HG02571 (cell line): ENCODE data around the gene GORASP1.
"Not testable (repeated sequence)": the region's sequence is repeated elsewhere in the genome, so short reads cannot be mapped to it uniquely, and the experiment has no call there.

Experiments used
- ATAC-seq: cut with Tn5 transposase; IDR thresholded peaks from one replicate; pipeline ENCODE4 v1.9.1; 2021; ENCODE audit warnings: mild to moderate bottlenecking, moderate library complexity; ENCODE audit not compliant: unreplicated experiment

The GORASP1 gene

DNA sequence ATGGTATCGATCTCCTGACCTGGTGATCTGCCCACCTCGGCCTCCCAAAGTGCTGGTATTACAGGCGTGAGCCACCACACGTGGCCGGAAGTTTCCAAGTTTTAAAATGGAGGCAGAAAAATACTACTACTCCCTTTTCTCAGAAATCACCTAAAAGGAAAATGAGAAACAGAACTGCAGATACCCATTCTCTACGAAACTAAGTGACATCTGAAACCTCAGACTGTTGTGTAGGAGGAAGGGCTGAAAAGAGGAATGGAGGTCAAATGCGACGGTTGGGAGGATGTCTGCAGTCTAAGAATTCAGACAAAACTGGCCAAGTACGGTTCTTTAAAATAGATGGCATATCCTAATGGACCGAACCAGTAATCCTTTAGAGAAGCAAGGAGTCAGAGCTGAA lies 31.5 kb downstream of the GORASP1 start:
- no peak for ATAC-seq

DNA sequence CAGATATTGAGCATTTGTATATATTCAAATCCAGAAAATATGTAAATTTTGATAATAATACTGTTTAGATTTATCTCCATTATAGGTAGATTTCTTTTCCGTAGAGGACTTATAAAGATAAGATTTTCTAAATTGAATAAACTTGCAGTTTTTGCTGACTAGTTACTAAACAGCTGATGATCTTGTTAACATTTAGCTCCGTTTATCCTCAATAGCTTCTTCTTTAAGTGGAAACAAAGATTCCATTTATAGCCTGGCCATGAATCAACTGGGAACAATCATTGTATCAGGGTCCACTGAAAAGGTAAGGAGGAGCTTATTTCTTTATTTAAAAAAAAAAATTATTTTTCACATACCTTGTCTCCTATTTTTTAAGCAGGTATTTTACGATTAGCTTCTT lies 38.9 kb downstream of the GORASP1 start:
- no peak for ATAC-seq

DNA sequence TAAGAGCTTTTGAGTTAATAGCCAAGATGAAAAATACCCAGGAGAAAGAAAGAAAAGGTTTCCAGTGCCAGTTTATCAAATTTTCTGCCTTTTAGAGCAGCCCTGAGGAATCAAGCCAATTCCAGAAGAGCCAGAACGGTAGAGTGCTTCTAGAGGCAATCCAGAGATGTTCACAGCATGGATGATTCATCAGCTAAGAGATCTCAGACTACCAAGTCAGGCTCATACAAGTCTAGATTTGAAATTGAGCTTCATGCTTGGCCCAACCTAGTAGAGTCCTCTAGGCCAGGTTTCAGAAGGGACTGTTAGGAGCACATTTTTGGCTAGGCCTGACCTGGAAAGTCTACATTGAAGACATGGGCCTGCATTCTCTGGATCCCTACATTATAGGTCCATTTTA lies 40.1 kb downstream of the GORASP1 start:
- no peak for ATAC-seq

DNA sequence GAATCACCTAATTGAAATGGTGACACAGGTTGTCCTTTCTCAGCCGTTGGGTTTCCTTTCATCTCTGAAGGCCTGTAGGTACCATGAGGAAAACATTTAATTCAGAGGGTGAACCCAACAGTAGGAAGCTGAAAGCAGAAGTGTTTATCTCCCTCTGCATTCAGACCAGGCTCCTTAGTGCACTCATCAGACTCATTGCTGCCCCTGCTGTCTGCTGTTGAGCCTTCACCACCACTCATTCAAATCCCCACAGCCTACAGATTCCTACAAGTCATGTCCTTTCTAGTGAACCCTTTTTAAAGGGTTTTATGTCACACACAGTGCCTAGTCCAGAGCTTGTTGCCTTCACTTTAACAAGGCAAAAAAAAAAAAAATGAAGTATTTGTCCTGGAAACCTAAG lies 42.2 kb downstream of the GORASP1 start:
- peak; percentile 83 for ATAC-seq

DNA sequence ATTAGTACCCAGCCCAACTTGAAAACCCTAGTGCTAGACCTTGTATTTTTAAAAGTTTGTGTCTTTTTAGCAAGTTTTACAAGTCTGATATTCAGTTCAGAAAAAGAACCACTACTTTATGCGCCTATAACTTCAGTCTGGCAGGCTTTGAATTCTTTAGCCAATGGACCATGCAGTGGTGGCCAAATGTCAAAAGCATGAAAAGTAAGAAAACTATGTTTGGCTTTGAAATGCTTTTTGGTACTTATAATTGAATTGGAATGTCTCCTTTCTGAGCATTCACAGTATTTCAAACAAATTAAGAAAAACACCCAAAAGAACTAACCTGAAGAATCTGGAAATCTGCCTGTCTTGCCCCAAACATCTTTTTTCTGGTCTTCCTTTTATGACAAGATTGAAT lies 42.8 kb downstream of the GORASP1 start:
- ATAC-seq = no peak

DNA sequence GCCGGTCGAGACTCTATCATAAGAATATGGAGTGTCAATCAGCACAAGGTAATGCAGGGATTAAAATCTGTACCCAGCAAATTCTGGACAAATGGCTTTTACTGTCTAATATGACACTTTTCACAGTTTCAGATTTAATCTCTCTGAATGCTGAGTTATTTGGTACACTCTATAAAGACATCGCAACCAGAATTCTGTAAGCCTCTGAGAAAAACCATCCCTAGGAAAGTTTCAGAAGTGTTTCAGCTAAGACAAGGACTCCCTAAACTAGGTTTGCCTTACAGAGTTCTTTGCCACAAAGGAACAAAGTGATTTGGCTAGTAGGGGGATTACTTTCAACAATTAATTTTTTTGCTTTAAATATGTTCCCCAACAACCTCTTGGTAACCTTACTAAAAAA lies 44.3 kb downstream of the GORASP1 start:
- ATAC-seq = no peak

DNA sequence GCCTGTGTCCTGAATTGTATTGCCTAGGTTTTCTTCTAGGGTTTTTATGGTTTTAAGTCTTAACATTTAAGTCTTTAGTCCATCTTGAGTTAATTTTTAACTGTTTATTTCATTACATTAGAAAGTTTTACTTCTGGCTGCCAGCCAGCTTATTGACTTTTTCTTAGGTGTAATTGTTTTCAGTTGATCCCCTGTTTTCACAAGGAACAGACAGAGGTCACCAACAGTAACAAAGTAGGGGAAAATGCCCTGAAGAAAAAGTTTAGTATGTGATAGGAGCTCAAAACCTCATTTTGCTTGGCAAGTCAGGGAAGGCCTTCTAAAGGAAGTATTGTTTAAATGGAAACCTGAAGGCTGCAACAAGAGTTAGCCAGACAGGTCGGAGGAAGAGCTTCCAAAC lies 45.2 kb downstream of the GORASP1 start:
- no peak for ATAC-seq

DNA sequence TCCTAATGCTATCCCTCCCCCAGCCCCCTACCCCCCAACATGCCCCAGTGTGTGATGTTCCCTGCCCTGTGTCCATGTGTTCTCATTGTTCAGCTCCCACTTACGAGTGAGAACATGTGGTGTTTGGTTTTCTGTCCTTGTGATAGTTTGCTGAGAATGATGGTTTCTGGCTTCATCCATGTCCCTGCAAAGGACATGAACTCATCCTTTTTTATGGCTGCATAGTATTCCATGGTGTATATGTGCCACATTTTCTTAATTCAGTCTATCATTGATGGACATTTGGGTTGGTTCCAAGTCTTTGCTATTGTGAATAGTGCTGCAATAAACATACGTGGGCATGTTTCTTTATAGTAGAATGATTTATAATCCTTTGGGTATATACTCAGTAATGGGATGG lies 46.2 kb downstream of the GORASP1 start:
- ATAC-seq = not testable (repeated sequence)

DNA sequence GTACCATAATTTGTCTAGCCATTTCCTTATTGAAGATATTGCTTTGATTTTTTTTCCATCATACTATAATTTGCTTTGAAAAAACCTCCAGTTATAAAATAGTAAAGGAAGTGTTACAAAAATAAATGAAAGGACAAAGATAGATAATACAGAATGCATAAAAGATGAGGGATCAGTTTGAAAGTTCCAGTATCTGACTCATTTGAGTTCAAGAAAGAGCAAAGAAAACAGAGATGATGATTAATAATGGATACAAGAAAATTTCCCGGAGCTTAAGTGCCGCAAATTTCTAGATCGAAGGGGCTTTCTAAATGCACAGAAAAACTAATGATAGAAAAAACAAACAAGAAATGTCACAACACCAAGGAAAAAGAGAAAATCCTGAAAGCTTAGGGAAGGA lies 51.3 kb downstream of the GORASP1 start:
- no peak for ATAC-seq

DNA sequence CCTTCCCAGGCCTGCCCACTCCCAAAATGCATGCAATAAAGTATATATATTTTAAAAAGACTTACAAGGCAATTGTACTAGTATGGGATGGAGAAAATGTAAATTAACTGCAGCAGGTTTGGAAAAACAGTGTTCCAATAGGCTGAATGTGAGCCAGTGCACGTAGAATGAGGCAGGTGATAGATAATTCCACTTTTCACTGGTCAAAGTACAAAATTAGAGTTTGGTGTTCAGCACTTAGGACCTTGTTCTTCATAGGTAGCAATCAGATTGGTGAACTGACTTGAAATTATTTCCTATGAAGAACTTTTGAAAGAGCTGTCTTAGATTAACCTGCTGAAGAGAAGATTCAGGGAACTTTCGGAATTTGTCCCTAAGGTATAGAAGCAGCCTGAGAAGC lies 53.7 kb downstream of the GORASP1 start:
- no peak for ATAC-seq

DNA sequence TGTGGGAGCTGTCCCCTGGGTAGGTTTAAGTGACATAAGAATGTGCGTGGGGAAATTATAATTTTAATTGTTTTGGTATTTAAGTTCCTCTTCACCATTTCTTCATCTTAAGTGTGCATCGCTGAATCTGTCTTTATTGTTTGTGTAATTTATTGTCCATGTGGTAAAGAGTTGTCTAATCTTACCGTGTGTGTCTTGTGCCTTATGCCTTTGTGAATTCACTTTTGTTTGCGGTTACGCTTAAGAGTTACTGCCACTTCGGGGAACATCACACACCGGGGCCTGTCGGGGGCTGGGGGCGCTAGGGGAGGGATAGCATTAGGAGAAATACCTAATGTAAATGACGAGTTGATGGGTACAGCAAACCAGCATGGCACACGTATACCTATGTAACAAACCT lies 54.8 kb downstream of the GORASP1 start:
- no peak for ATAC-seq

DNA sequence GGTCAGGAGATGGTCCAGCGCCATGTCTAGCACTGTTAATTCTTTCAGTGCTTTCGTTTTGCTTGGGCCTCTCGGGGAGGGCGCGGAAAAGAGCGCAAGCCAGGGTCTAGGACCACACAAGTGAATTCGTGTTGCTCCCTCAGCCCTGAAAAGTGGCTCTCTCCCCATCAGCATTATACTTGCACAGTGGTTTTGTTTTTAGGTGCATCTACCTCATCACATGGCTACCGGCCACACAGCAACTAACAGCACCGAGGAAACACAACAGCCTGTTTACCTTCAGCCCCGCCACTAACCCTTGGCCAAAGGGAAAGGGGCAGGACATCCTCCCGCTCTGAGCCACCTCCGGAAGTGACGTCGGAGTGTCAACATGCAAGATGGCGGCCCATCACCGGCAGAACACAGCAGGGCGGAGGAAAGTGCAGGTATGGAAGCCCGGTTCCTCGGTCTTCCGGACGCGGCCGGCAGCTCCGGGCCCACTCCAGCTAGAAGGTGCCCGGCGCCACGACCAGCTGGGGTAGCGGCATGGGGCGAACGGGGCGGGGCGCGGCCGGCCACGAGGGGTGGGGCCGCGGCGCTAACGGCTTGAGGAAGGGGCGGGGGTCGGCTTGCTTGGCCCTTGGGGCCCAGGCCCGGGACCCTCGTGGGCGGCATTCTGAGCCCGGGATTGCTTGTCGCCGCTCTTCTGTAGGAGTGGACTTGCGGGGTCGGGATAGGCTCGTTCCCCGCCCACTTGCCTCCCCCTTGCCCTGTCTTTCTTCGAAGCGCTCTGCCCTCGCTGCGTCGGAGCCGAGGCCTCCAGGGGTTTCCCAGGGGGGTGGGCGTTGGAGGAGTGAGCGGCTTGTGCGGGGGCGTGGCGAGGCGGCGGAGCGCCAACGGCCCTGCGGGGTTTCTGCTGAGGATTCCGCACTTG lies 55.5 kb downstream of the GORASP1 start, which contains the start of the genes SCN11A and WDR48:
TSS of gene SCN11A (minus strand) at position 296 of the 913 bp plus-strand sequence. CDS start 101,582 bp downstream, outside the sequence.
TSS of gene WDR48 (plus strand) at position 368 of the 913 bp plus-strand sequence. CDS start at position 378, 10 bp downstream.
- peak; percentile 99 for ATAC-seq

DNA sequence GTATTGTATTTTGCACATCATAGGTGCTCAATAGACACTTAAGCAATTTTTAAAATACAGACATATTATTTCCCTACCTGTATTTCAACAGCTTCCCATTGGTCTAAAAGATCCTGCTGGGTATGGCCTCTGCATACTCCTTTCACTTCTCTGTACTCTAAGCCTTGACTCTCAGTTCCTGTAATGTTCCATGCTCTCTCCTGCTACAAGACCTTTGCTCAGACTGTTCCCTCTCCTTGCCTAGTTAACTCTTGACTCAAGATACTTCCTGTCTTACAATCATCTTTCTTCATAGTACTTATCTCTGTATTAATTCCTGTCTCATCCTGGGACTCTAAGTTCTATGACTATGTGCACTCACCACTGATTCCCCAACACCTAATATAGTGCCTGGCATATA lies 57.4 kb downstream of the GORASP1 start:
- no peak for ATAC-seq
